ENCODE data around the gene RGS4. TPM values are rescaled to one million over a fixed set of nuclear protein-coding genes. Genes with fewer than 3 reads are reported as not detected.

The RGS4 gene
- total and polyA plus RNA-seq, 7 donors = 0.23 to 15.7 (median 7.8) TPM; not detected in 1

- Histone ChIP-seq H3K36me3 (peaks cover 0 to 17% (median 2%) of the 10 kb centered on the region in 4 donors), H3K27me3 (no peaks in the 10 kb centered on the region), H3K27ac (peak overlapping the region in 1 of 4 donors; percentile 15), H3K4me1 (peaks cover 0 to 20% (median 9%) of the 10 kb centered on the region in 4 donors), H3K4me3 (no peak overlapping the region), H3K9me3 (no peaks in the 10 kb centered on the region)
- TF ChIP-seq CTCF (IDR thresholded peaks at IDR 0.05) = no peak
- no peak for TF ChIP-seq POLR2A (IDR thresholded peaks at IDR 0.05)
- no peak for TF ChIP-seq POLR2AphosphoS5 (IDR thresholded peaks at IDR 0.05)
- DNase-seq = no peak
- WGBS, 2 donors = 90 to 92% methylated on average over 3 of the region's 3 CpGs
- intact Hi-C loops (cut with DNase I) = no loop called here
Observed at GRCh38 chr1:163076446-163076845, 7.3 kb downstream of the RGS4 start.

GRCh38 chr1:163076981-163077761, 8.0 kb downstream of the RGS4 start:
- peaks cover 0 to 14% (median 4%) of the 10 kb centered on the region in 4 donors for H3K4me1 ChIP-seq
- H3K27me3 ChIP-seq = no peaks in the 10 kb centered on the region
- no peaks in the 10 kb centered on the region for H3K9me3 ChIP-seq
- DNase-seq = no peak
- intact Hi-C loops (cut with DNase I) = no loop called here
- TF ChIP-seq POLR2AphosphoS5 (IDR thresholded peaks at IDR 0.05) (no peak), CTCF (IDR thresholded peaks at IDR 0.05) (no peak), EP300 (IDR thresholded peaks at IDR 0.05) (no peak), POLR2A (IDR thresholded peaks at IDR 0.05) (no peak)
- H3K36me3 ChIP-seq = peaks cover 0 to 17% (median 2%) of the 10 kb centered on the region in 4 donors
- H3K27ac ChIP-seq = peak overlapping the region in 1 of 4 donors; percentile 15
- 83 to 87% methylated on average over 5 of the region's 5 CpGs for WGBS, 2 donors
- H3K4me3 ChIP-seq = no peak overlapping the region

DNA sequence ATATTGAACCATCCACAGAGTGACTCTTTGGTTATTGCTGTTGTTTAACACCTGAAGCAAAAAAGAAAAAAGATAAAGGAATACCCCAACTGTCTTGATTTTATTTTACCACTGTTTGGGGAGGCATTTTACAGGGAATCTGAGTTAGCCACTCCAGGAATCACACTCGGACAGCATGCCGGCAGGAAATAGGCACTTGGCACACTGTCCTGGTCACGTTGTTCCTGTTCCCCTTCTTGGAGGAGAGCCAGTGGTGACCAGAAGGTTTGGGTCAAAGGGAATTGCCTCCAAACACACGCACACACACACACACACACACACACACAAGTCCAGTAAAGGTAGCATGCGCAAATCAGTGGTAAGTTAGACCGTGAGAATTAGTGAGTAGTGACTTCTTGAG, 13.8 kb downstream of the RGS4 start:
- 57 to 68% methylated on average over 6 of the region's 6 CpGs for WGBS, 2 donors
- no peaks in the 10 kb centered on the region for H3K27me3 ChIP-seq
- H3K4me3 ChIP-seq = no peak overlapping the region
- H3K27ac ChIP-seq = no peak overlapping the region
- intact Hi-C loops (cut with DNase I) = no loop called here
- DNase-seq = no peak
- no peaks in the 10 kb centered on the region for H3K36me3 ChIP-seq
- TF ChIP-seq CTCF (IDR thresholded peaks at IDR 0.05) (no peak), EP300 (IDR thresholded peaks at IDR 0.05) (no peak), POLR2A (IDR thresholded peaks at IDR 0.05) (no peak), POLR2AphosphoS5 (IDR thresholded peaks at IDR 0.05) (no peak)
- peaks cover 0 to 20% (median 10%) of the 10 kb centered on the region in 4 donors for H3K4me1 ChIP-seq
- H3K9me3 ChIP-seq = no peaks in the 10 kb centered on the region

- no peaks in the 10 kb centered on the region for H3K27me3 ChIP-seq
- DNase-seq = no peak
- TF ChIP-seq CTCF (IDR thresholded peaks at IDR 0.05) (no peak), POLR2AphosphoS5 (IDR thresholded peaks at IDR 0.05) (no peak), EP300 (IDR thresholded peaks at IDR 0.05) (no peak), POLR2A (IDR thresholded peaks at IDR 0.05) (no peak)
- H3K4me1 ChIP-seq = peaks cover 0 to 20% (median 10%) of the 10 kb centered on the region in 4 donors
- H3K4me3 ChIP-seq = no peak overlapping the region
- WGBS, 2 donors = 74 to 79% methylated on average over 1 of the region's 1 CpG
- intact Hi-C loops (cut with DNase I) = no loop called here
- H3K27ac ChIP-seq = peak overlapping the region in 1 of 4 donors; percentile 35
- H3K36me3 ChIP-seq = no peaks in the 10 kb centered on the region
- no peaks in the 10 kb centered on the region for H3K9me3 ChIP-seq
Observed at GRCh38 chr1:163083690-163084089, 14.5 kb downstream of the RGS4 start.
